SJSA1 (cell line): ENCODE measurements around the gene MINDY1. TPM values are rescaled to one million over a fixed set of nuclear protein-coding genes. Genes with fewer than 3 reads are reported as not detected.

Source experiments
- DNase-seq, 2 experiments: peaks; one replicate each; pipeline ENCODE4 v3.0.0-alpha.2; 2015 to 2020; ENCODE audit warnings: low spot score in 2 of 2, low read depth in 1 of 2
- H3K27ac ChIP-seq: fragments of 250-450 bp; sonication (Bioruptor Pico); 2 replicates; pipeline ENCODE4 v1.5.1; 2020; ENCODE audit warnings: mild to moderate bottlenecking, moderate library complexity
- H3K27me3 ChIP-seq: fragments of 250-450 bp; sonication (Bioruptor Pico); replicated peaks from 2 replicates; pipeline ENCODE4 v1.5.1; 2020; ENCODE audit warnings: mild to moderate bottlenecking, moderate library complexity
- H3K36me3 ChIP-seq: fragments of 250-450 bp; sonication (Bioruptor Pico); 2 replicates; pipeline ENCODE4 v1.5.1; 2020; ENCODE audit warnings: mild to moderate bottlenecking
- H3K4me1 ChIP-seq: fragments of 250-450 bp; sonication (Bioruptor Pico); replicated peaks from 2 replicates; pipeline ENCODE4 v1.6.1; 2021; ENCODE audit warnings: mild to moderate bottlenecking
- H3K4me3 ChIP-seq: fragments of 250-450 bp; sonication (Bioruptor Pico); 2 replicates; pipeline ENCODE4 v1.5.1; 2020; ENCODE audit warnings: mild to moderate bottlenecking
- H3K9me3 ChIP-seq: fragments of 250-450 bp; sonication (Bioruptor Pico); replicated peaks from 2 replicates; pipeline ENCODE4 v1.5.1; 2020; ENCODE audit warnings: mild to moderate bottlenecking
- total RNA-seq: library from RNA; depleted of rRNA; stranded (reverse); fragments of >200 nt; shearing (Covaris generic); gene quantifications from 2 replicates; pipeline ENCODE4 v1.2.3, GENCODE V29; 2014

MINDY1 gene
- total RNA-seq, 1 experiment from 2014 or later: 5.9 TPM

- H3K4me1 ChIP-seq: peaks cover 44% of the 10 kb centered on the region
- peaks cover 49% of the 10 kb centered on the region for H3K36me3 ChIP-seq
- DNase-seq: no peak
- no peaks in the 10 kb centered on the region for H3K9me3 ChIP-seq
- H3K27me3 ChIP-seq: no peaks in the 10 kb centered on the region
- no peak overlapping the region for H3K4me3 ChIP-seq
- no peak overlapping the region for H3K27ac ChIP-seq
Observed at GRCh38 chr1:150972417-150972940, 34.2 kb downstream of the MINDY1 start.

- Histone ChIP-seq H3K27ac (no peak overlapping the region), H3K9me3 (no peaks in the 10 kb centered on the region), H3K4me3 (no peak overlapping the region), H3K4me1 (peaks cover 37% of the 10 kb centered on the region), H3K27me3 (no peaks in the 10 kb centered on the region), H3K36me3 (peaks cover 56% of the 10 kb centered on the region)
- no peak for DNase-seq
Observed at GRCh38 chr1:150971583-150972416, 34.9 kb downstream of the MINDY1 start.

DNA sequence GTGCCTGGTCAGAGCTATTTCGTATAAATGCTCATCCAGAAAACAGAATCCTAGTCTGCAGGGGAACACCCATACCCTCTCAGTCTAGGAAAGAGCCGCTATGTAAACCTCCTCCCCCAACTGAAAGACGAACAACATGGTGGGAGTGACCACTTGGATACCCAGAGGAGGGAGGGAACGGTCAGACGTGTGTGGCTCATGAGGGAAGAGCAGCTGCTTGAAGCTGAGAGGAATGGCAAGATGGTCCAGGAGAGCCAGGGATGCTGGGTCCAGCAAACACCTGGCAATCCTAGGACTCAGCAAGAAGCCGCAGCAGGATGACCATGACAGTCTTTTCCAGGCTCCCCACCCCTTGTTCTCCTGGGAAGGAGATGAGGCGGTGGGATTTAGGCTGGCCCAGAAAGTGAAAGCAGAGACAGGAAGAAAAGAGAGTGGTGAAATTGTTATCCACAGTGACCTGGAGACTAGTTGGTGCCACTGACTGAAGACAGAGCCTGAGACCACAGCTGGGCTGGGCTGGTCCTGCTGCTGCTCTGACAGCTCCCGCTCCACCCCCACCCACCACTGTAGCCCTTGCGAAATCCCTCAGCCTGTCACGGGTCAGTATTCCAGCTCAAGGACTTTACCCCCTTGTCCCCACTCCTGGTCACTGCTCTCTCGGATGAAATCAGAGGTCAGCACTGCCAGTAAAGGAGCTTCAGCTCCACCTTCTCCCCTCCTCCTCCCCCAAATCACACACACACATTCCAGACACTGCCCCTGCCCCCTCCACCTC is 35.7 kb downstream of the MINDY1 start:
- no peak overlapping the region for H3K4me3 ChIP-seq
- H3K4me1 ChIP-seq: peaks cover 35% of the 10 kb centered on the region
- peaks cover 64% of the 10 kb centered on the region for H3K36me3 ChIP-seq
- no peak for DNase-seq
- no peaks in the 10 kb centered on the region for H3K27me3 ChIP-seq
- H3K27ac ChIP-seq: no peak overlapping the region
- no peaks in the 10 kb centered on the region for H3K9me3 ChIP-seq

GRCh38 chr1:150969626-150970025 is 37.1 kb downstream of the MINDY1 start:
- H3K4me3 ChIP-seq: no peak overlapping the region
- H3K9me3 ChIP-seq: no peaks in the 10 kb centered on the region
- no peaks in the 10 kb centered on the region for H3K27me3 ChIP-seq
- DNase-seq: no peak
- H3K36me3 ChIP-seq: peaks cover 77% of the 10 kb centered on the region
- H3K4me1 ChIP-seq: peaks cover 31% of the 10 kb centered on the region
- H3K27ac ChIP-seq: no peak overlapping the region

DNA sequence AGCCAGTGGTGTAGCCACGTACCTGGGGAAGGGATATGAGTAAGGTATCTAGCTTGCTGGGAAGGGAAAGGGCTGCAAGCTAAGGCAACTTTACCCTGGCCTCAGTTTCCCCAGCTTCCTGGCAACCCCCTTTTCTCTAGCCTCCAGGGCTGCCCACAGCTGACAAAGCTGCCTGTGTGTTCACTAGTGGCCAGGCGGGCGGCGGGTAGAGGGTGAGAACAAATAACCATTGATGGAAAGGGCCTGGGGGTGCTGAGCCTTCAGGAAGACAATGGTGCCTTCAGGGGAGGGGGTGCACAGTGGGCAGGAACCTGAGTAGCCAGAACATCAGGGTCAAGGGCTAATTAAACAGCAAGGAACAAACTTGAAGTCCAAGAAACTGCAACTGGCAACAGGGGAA is 38.2 kb downstream of the MINDY1 start:
- no peak overlapping the region for H3K27ac ChIP-seq
- H3K4me1 ChIP-seq: peaks cover 28% of the 10 kb centered on the region
- no peaks in the 10 kb centered on the region for H3K27me3 ChIP-seq
- H3K36me3 ChIP-seq: peaks cover 78% of the 10 kb centered on the region
- H3K9me3 ChIP-seq: no peaks in the 10 kb centered on the region
- no peak overlapping the region for H3K4me3 ChIP-seq
- DNase-seq: no peak

- H3K27me3 ChIP-seq: no peaks in the 10 kb centered on the region
- H3K36me3 ChIP-seq: peaks cover 79% of the 10 kb centered on the region
- no peak overlapping the region for H3K27ac ChIP-seq
- DNase-seq: no peak
- peaks cover 23% of the 10 kb centered on the region for H3K4me1 ChIP-seq
- H3K4me3 ChIP-seq: no peak overlapping the region
- H3K9me3 ChIP-seq: no peaks in the 10 kb centered on the region
Observed at GRCh38 chr1:150967936-150968335, 38.8 kb downstream of the MINDY1 start.

DNA sequence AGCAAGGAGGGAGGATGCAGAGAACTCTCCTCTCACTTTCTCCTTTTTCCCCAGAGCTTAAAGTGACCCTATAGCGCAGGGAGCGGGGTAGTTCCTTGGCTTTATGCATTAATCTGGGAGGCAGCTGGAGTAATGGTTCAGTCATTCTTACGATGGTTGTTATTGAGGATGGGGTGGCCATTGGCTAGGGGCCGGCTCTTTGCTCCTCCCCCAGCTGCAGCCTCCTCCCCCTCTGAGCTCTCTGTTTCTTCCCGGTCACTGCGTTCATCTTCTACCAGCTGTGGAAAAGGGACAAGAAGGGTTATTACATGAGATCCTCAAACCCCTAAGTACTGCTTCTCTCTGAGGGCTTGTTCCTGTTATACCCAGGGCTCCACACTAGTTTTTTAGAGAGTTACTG is 40.7 kb downstream of the MINDY1 start:
- Histone ChIP-seq H3K36me3 (peaks cover 81% of the 10 kb centered on the region), H3K4me1 (peaks cover 4% of the 10 kb centered on the region), H3K27ac (no peak overlapping the region), H3K27me3 (no peaks in the 10 kb centered on the region), H3K4me3 (no peak overlapping the region), H3K9me3 (no peaks in the 10 kb centered on the region)
- DNase-seq: no peak

- peaks cover 85% of the 10 kb centered on the region for H3K36me3 ChIP-seq
- H3K27ac ChIP-seq: no peak overlapping the region
- no peak overlapping the region for H3K4me3 ChIP-seq
- H3K4me1 ChIP-seq: no peaks in the 10 kb centered on the region
- no peak for DNase-seq
- H3K27me3 ChIP-seq: no peaks in the 10 kb centered on the region
- no peaks in the 10 kb centered on the region for H3K9me3 ChIP-seq
Observed at GRCh38 chr1:150965605-150966004, 41.1 kb downstream of the MINDY1 start.

- no peaks in the 10 kb centered on the region for H3K4me1 ChIP-seq
Observed at GRCh38 chr1:150964164-150964489, 42.6 kb downstream of the MINDY1 start.

DNA sequence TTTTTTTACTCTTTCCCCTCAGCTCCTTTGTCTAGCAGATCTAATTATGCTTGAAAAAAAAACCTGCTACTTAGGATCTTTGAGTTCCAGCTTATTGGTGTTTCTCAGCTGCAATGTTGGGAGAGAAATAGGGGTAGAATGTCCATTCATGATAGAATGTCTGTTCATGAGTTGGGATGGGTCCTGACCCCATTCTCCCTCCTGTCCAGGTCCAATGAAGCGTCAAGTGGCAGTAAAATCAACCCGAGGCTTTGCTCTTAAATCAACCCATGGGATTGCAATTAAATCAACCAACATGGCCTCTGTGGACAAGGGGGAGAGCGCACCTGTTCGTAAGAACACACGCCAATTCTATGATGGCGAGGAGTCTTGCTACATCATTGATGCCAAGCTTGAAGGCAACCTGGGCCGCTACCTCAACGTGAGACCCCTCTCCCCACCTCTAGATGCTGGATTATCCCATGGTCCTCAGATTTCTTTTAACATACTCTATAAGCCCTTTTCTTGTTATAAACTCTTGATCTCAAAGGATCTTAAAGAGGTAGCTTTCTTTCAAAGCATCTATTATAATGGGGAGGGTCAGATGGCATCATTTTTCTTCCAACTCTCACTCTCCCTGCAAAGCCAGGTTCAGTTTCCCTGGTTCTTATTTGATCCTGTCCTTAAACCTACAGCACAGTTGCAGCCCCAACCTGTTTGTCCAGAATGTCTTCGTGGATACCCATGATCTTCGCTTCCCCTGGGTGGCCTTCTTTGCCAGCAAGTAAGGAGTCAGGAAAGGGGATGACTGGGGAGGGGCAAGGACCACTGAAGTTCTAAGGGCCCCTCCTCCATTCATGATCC is 43.2 kb downstream of the MINDY1 start:
- H3K4me1 ChIP-seq: no peaks in the 10 kb centered on the region
- no peak overlapping the region for H3K27ac ChIP-seq
- peaks cover 97% of the 10 kb centered on the region for H3K36me3 ChIP-seq
- H3K4me3 ChIP-seq: no peak overlapping the region
- no peaks in the 10 kb centered on the region for H3K9me3 ChIP-seq
- DNase-seq: no peak
- H3K27me3 ChIP-seq: no peaks in the 10 kb centered on the region

More at GRCh38 chr1:150964164-150964489, 42.6 kb downstream of the MINDY1 start:
- H3K27ac ChIP-seq: no peak overlapping the region
- H3K9me3 ChIP-seq: no peaks in the 10 kb centered on the region
- H3K36me3 ChIP-seq: peaks cover 99% of the 10 kb centered on the region
- no peaks in the 10 kb centered on the region for H3K27me3 ChIP-seq
- H3K4me3 ChIP-seq: no peak overlapping the region
- no peak for DNase-seq

DNA sequence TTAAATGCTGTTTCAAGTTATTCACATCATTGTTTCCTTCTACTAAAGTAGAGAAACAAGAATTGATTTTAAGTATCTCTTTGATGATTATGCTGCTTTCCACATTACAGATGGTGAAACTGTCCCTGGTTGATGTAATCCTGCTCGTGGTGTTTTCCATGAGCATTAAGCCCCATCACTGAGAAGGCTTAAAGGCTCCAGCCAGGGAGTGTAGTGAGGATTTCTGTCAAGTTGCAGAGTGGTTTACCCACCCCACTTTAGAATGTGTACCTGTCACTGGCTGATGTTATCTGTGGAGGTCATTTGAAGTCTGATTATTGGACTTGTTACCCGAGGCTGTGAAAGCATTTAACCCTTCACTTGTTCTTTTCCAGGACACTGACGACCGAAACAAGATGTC is 44.9 kb downstream of the MINDY1 start:
- Histone ChIP-seq H3K9me3 (no peaks in the 10 kb centered on the region), H3K4me3 (no peak overlapping the region), H3K4me1 (no peaks in the 10 kb centered on the region), H3K27me3 (no peaks in the 10 kb centered on the region), H3K36me3 (peaks cover 89% of the 10 kb centered on the region), H3K27ac (no peak overlapping the region)
- DNase-seq: no peak

GRCh38 chr1:150960646-150961045 is 46.1 kb downstream of the MINDY1 start:
- Histone ChIP-seq H3K36me3 (peaks cover 80% of the 10 kb centered on the region), H3K4me3 (no peak overlapping the region), H3K27me3 (no peaks in the 10 kb centered on the region), H3K9me3 (no peaks in the 10 kb centered on the region), H3K4me1 (no peaks in the 10 kb centered on the region), H3K27ac (no peak overlapping the region)
- DNase-seq: no peak

GRCh38 chr1:150957666-150958065 is 49.0 kb downstream of the MINDY1 start:
- H3K4me1 ChIP-seq: no peaks in the 10 kb centered on the region
- H3K4me3 ChIP-seq: no peak overlapping the region
- no peak overlapping the region for H3K27ac ChIP-seq
- H3K27me3 ChIP-seq: no peaks in the 10 kb centered on the region
- no peak for DNase-seq
- H3K36me3 ChIP-seq: peaks cover 78% of the 10 kb centered on the region
- H3K9me3 ChIP-seq: no peaks in the 10 kb centered on the region
